22Rv1 (cell line): ENCODE results near the gene PRH2.

Source experiments
- H3K27ac ChIP-seq: fragments of 450-650 bp; 2 replicates; pipeline ENCODE4 v1.5.1; 2017
- ZFX ChIP-seq: fragments of 450-650 bp; IDR thresholded peaks from 2 replicates; pipeline ENCODE4 v1.6.1; 2017; ENCODE audit warnings: antibody characterized with exemption, borderline replicate concordance
- TF ChIP-seq, protein P1 (sequence below): fragments of 450-650 bp; IDR thresholded peaks from 2 replicates; pipeline ENCODE4 v1.5.1; 2017; ENCODE audit warnings: mild to moderate bottlenecking

PRH2 gene

DNA sequence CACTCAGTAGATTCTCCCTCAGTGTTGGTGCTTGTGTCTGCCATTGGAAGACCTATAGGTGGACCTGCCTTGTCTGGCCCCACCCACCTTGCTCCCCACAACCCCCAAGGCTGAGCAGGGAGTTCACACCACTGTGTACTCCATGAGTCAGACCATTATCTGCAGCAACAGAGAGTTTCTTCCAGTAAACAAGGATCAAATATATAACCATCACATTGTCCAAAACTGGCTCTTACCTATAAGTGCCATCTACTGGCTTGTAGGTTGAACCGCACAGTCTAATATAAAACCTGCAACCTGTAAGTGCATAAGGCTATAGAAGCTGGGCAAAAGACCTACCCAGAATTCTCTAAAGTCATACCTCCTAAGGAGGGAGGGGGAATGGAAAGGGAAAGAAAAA is 27.6 kb upstream of the PRH2 start:
- TF ChIP-seq, protein P1, sequence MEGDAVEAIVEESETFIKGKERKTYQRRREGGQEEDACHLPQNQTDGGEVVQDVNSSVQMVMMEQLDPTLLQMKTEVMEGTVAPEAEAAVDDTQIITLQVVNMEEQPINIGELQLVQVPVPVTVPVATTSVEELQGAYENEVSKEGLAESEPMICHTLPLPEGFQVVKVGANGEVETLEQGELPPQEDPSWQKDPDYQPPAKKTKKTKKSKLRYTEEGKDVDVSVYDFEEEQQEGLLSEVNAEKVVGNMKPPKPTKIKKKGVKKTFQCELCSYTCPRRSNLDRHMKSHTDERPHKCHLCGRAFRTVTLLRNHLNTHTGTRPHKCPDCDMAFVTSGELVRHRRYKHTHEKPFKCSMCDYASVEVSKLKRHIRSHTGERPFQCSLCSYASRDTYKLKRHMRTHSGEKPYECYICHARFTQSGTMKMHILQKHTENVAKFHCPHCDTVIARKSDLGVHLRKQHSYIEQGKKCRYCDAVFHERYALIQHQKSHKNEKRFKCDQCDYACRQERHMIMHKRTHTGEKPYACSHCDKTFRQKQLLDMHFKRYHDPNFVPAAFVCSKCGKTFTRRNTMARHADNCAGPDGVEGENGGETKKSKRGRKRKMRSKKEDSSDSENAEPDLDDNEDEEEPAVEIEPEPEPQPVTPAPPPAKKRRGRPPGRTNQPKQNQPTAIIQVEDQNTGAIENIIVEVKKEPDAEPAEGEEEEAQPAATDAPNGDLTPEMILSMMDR = peak; percentile 63
- no peak for TF ChIP-seq ZFX
- no peak overlapping the region for H3K27ac ChIP-seq

DNA sequence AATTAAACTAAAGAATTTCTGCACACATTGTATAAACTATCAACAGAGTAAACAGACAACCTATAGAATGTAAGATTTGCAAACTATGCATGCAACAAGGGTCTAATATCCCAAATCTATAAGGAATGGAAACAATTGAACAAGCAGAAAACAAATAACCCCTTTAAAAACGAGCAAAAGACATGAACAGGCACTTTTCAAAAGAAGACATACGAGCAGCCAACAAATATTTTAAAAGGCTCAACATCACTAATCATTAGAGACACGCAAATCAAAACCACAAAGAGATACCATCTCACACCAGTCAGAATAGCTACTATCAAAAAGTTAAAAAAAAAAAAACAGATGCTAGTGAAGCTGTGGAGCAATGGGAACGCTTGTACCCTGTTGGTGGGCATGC is 24.4 kb upstream of the PRH2 start:
- H3K27ac ChIP-seq = no peak overlapping the region
- TF ChIP-seq, protein P1 = no peak
- no peak for TF ChIP-seq ZFX

- TF ChIP-seq, protein P1 = no peak
- no peak for TF ChIP-seq ZFX
- H3K27ac ChIP-seq = peak within 1 kb of the TSS; percentile 2; the same call in 1 of the 2 replicates
Observed at GRCh38 chr12:10909462-10909861, 19.6 kb upstream of the PRH2 start, which contains the start of gene TAS2R13. TSS of gene TAS2R13 (minus strand) at chr12:10909562. CDS start at chr12:10909298, 264 bp downstream.

GRCh38 chr12:10910380-10910779 is 18.7 kb upstream of the PRH2 start:
- TF ChIP-seq, protein P1 = no peak
- TF ChIP-seq ZFX = no peak
- H3K27ac ChIP-seq = no peak overlapping the region

- TF ChIP-seq, protein P1 = no peak
- TF ChIP-seq ZFX = no peak
- peak overlapping the region; percentile 33; the same call in 1 of the 2 replicates for H3K27ac ChIP-seq
Observed at GRCh38 chr12:10919809-10920208, 9.2 kb upstream of the PRH2 start.

- H3K27ac ChIP-seq = no peak overlapping the region
- TF ChIP-seq, protein P1 = no peak
- TF ChIP-seq ZFX = no peak
Observed at GRCh38 chr12:10926269-10926668, 2.8 kb upstream of the PRH2 start.

DNA sequence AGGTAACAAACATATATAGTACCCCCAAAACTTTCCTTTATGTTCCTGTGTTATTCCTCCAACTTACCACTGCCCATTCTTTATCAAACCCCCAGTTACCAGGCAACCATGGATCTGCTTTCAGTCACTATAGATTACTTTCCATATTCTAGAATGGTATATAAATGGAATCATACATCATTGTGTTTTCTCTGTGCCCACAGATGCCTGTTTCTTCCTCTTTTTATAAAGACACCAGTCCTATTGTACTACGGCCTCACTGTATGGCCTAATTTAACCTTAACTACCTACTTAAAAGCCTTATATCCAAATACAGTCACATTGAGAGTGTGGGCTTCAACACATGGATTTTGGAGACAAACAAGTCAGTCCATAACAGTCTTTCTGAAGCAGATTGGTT is 7.5 kb downstream of the PRH2 start:
- no peak for TF ChIP-seq ZFX
- TF ChIP-seq, protein P1 = no peak
- H3K27ac ChIP-seq = no peak overlapping the region
